ENCODE data around the gene SOCS4.
"Not testable (repeated sequence)": the region's sequence is repeated elsewhere in the genome, so short reads cannot be mapped to it uniquely, and the experiment has no call there.

The SOCS4 gene

GRCh38 chr14:55057919-55058318 lies 30.9 kb downstream of the SOCS4 start:
- H3K9me3 ChIP-seq (ENCODE audit: low read depth, low read length): no peaks in the 10 kb centered on the region
- no peak overlapping the region for H3K9ac ChIP-seq (ENCODE audit: insufficient read length)
- peaks cover 93% of the 10 kb centered on the region for H3K36me3 ChIP-seq (ENCODE audit: insufficient read depth, low read length)
- no peak for DNase-seq (ENCODE audit: low read depth, low spot score)
- no peak overlapping the region for H3K4me3 ChIP-seq
- H3K27ac ChIP-seq: no peak overlapping the region
- TF ChIP-seq EZH2 (IDR thresholded peaks at IDR 0.05) (no peak), POLR2AphosphoS5 (IDR thresholded peaks at IDR 0.05; ENCODE audit: borderline replicate concordance, low read depth, low read length) (no peak), FOXP2 (optimal IDR thresholded peaks at IDR 0.05; ENCODE audit: control extremely low read depth, extremely low read length, insufficient read depth) (no peak)

GRCh38 chr14:55059333-55059732 lies 32.3 kb downstream of the SOCS4 start:
- no peak overlapping the region for H3K27ac ChIP-seq
- H3K9ac ChIP-seq (ENCODE audit: insufficient read length): no peak overlapping the region
- TF ChIP-seq EZH2 (IDR thresholded peaks at IDR 0.05): no peak
- TF ChIP-seq POLR2AphosphoS5 (IDR thresholded peaks at IDR 0.05; ENCODE audit: borderline replicate concordance, low read depth, low read length): no peak
- no peak for TF ChIP-seq FOXP2 (optimal IDR thresholded peaks at IDR 0.05; ENCODE audit: control extremely low read depth, extremely low read length, insufficient read depth)
- H3K36me3 ChIP-seq (ENCODE audit: insufficient read depth, low read length): peaks cover 93% of the 10 kb centered on the region
- no peak overlapping the region for H3K4me3 ChIP-seq
- no peak for DNase-seq (ENCODE audit: low read depth, low spot score)
- H3K9me3 ChIP-seq (ENCODE audit: low read depth, low read length): no peaks in the 10 kb centered on the region

GRCh38 chr14:55062517-55063351 lies 35.7 kb downstream of the SOCS4 start:
- H3K9me3 ChIP-seq (ENCODE audit: low read depth, low read length): no peaks in the 10 kb centered on the region
- no peak overlapping the region for H3K4me3 ChIP-seq
- no peak for DNase-seq (ENCODE audit: low read depth, low spot score)
- peaks cover 88% of the 10 kb centered on the region for H3K36me3 ChIP-seq (ENCODE audit: insufficient read depth, low read length)
- TF ChIP-seq EZH2 (IDR thresholded peaks at IDR 0.05) (no peak), FOXP2 (optimal IDR thresholded peaks at IDR 0.05; ENCODE audit: control extremely low read depth, extremely low read length, insufficient read depth) (no peak), POLR2AphosphoS5 (IDR thresholded peaks at IDR 0.05; ENCODE audit: borderline replicate concordance, low read depth, low read length) (no peak)
- no peak overlapping the region for H3K27ac ChIP-seq
- no peak overlapping the region for H3K9ac ChIP-seq (ENCODE audit: insufficient read length)

GRCh38 chr14:55064896-55065295 lies 37.9 kb downstream of the SOCS4 start:
- Histone ChIP-seq H3K36me3 (ENCODE audit: insufficient read depth, low read length) (peaks cover 77% of the 10 kb centered on the region), H3K27ac (peak overlapping the region; percentile 40)
- not testable (repeated sequence) for H3K4me3 ChIP-seq; DNase-seq (ENCODE audit: low read depth, low spot score); H3K9ac ChIP-seq (ENCODE audit: insufficient read length); H3K9me3 ChIP-seq (ENCODE audit: low read depth, low read length)

- DNase-seq (ENCODE audit: low read depth, low spot score): no peak
- Histone ChIP-seq H3K4me3 (no peak overlapping the region), H3K9me3 (ENCODE audit: low read depth, low read length) (no peaks in the 10 kb centered on the region), H3K27ac (peak overlapping the region; percentile 40; the same call in 1 of the 2 replicates), H3K36me3 (ENCODE audit: insufficient read depth, low read length) (peaks cover 77% of the 10 kb centered on the region), H3K9ac (ENCODE audit: insufficient read length) (no peak overlapping the region)
- TF ChIP-seq FOXP2 (optimal IDR thresholded peaks at IDR 0.05; ENCODE audit: control extremely low read depth, extremely low read length, insufficient read depth) (no peak), EZH2 (IDR thresholded peaks at IDR 0.05) (no peak), POLR2AphosphoS5 (IDR thresholded peaks at IDR 0.05; ENCODE audit: borderline replicate concordance, low read depth, low read length) (no peak)
Measured at GRCh38 chr14:55065411-55065810, 38.4 kb downstream of the SOCS4 start.

DNA sequence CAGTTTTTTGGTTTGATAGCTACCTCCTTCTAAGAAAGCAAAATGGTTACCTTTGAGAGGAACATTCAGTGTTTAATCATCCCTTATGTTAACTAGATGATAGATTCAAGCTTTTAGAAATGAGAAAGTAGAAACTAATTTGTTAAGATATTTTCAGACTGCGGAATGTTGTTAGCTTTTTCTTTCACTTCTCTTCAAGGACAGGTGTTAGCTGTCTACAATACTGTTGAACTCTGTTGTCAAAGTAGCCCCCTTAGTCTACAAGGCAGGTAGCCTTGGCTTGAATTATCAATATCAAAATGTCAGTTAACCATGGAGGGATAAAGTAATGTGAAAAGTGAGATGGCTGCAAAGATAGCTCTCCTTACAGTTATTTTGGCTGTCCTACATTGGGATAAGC lies 39.2 kb downstream of the SOCS4 start:
- H3K9me3 ChIP-seq (ENCODE audit: low read depth, low read length): no peaks in the 10 kb centered on the region
- H3K27ac ChIP-seq: no peak overlapping the region
- DNase-seq (ENCODE audit: low read depth, low spot score): no peak
- TF ChIP-seq FOXP2 (optimal IDR thresholded peaks at IDR 0.05; ENCODE audit: control extremely low read depth, extremely low read length, insufficient read depth) (no peak), EZH2 (IDR thresholded peaks at IDR 0.05) (no peak), POLR2AphosphoS5 (IDR thresholded peaks at IDR 0.05; ENCODE audit: borderline replicate concordance, low read depth, low read length) (no peak)
- peaks cover 70% of the 10 kb centered on the region for H3K36me3 ChIP-seq (ENCODE audit: insufficient read depth, low read length)
- no peak overlapping the region for H3K9ac ChIP-seq (ENCODE audit: insufficient read length)
- H3K4me3 ChIP-seq: no peak overlapping the region

DNA sequence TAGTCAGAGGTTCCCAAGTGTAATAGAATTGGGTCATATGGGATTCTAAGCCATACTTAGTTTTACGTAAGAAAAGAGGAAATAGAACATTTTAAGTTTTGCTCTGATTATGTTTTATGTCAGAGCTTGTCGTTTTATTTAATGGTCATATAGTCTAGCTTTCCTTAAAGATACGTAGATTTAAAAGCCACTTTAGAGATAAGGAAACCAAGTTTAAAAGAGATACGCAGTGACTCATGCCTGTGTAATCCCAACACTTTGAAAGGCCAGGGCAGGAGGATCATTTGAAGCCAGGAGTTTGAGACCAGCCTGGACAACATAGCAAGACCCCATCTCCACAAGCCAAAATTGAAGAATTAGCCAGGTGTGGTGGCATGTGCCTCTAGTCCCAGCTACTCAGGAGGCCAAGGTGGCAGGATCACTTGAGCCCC lies 44.0 kb downstream of the SOCS4 start:
- no peaks in the 10 kb centered on the region for H3K9me3 ChIP-seq (ENCODE audit: low read depth, low read length)
- peaks cover 23% of the 10 kb centered on the region for H3K36me3 ChIP-seq (ENCODE audit: insufficient read depth, low read length)
- no peak overlapping the region for H3K4me3 ChIP-seq
- no peak overlapping the region for H3K27ac ChIP-seq
- TF ChIP-seq EZH2 (IDR thresholded peaks at IDR 0.05) (no peak), POLR2AphosphoS5 (IDR thresholded peaks at IDR 0.05; ENCODE audit: borderline replicate concordance, low read depth, low read length) (no peak), FOXP2 (optimal IDR thresholded peaks at IDR 0.05; ENCODE audit: control extremely low read depth, extremely low read length, insufficient read depth) (no peak)
- no peak for DNase-seq (ENCODE audit: low read depth, low spot score)
- no peak overlapping the region for H3K9ac ChIP-seq (ENCODE audit: insufficient read length)

GRCh38 chr14:55071870-55072640 lies 45.0 kb downstream of the SOCS4 start:
- Histone ChIP-seq H3K9ac (ENCODE audit: insufficient read length) (no peak overlapping the region), H3K36me3 (ENCODE audit: insufficient read depth, low read length) (peaks cover 16% of the 10 kb centered on the region), H3K4me3 (no peak overlapping the region), H3K9me3 (ENCODE audit: low read depth, low read length) (no peaks in the 10 kb centered on the region), H3K27ac (peak overlapping the region; percentile 65)
- TF ChIP-seq EZH2 (IDR thresholded peaks at IDR 0.05): no peak
- no peak for TF ChIP-seq FOXP2 (optimal IDR thresholded peaks at IDR 0.05; ENCODE audit: control extremely low read depth, extremely low read length, insufficient read depth)
- TF ChIP-seq POLR2AphosphoS5 (IDR thresholded peaks at IDR 0.05; ENCODE audit: borderline replicate concordance, low read depth, low read length): no peak
- no peak for DNase-seq (ENCODE audit: low read depth, low spot score)

Measured in SK-N-MC (cell line).